Stomach (tissue), 9 donors: ENCODE results near the gene LRRC63. TPM values are rescaled to one million over a fixed set of nuclear protein-coding genes. Genes with fewer than 3 reads are reported as not detected.

Experiments
- DNase-seq, 2 donors: peaks; one replicate each; pipeline versions ENCODE4 v3.0.0 to v3.0.0-alpha.2; 2013 to 2019
- H3K27ac ChIP-seq, 5 donors: fragments of 200-600 bp in 4 of 5; sonication (generic) in 4 of 5; one replicate each; pipeline ENCODE4 v1.5.1; 2013 to 2019; ENCODE audit warnings: mild to moderate bottlenecking in 1 of 5, moderate library complexity in 1 of 5
- H3K27me3 ChIP-seq, 3 donors: fragments of 200-600 bp; sonication (generic); one replicate each; pipeline ENCODE4 v1.5.1; 2017 to 2019; ENCODE audit warnings: mixed run types in 1 of 3
- H3K36me3 ChIP-seq, 4 donors: fragments of 200-600 bp; sonication (generic); 1 replicate in 3 of 4; 2 replicates in 1 of 4; pipeline ENCODE4 v1.5.1; 2016 to 2019
- H3K4me1 ChIP-seq, 4 donors: fragments of 200-600 bp; sonication (generic); one replicate each; pipeline ENCODE4 v1.5.1; 2016 to 2019
- H3K4me3 ChIP-seq, 4 donors: fragments of 200-600 bp; sonication (generic) in 3 of 4; one replicate each; pipeline ENCODE4 v1.5.1; 2016 to 2019; ENCODE audit warnings: mild to moderate bottlenecking in 1 of 4
- H3K9me3 ChIP-seq, 4 donors: fragments of 200-600 bp; sonication (generic); one replicate each; pipeline ENCODE4 v1.5.1; 2016 to 2019
- CTCF ChIP-seq, 7 experiments: fragments of 450-650 bp in 4 of 7; fragments of 200-600 bp in 3 of 7; sonication (generic) in 3 of 7; IDR thresholded peaks; one replicate each; pipeline ENCODE4 v1.5.1; 2016 to 2019; ENCODE audit warnings: antibody characterized with exemption in 7 of 7, control low read depth in 2 of 7, mild to moderate bottlenecking in 1 of 7
- EP300 ChIP-seq: sonication (generic); formaldehyde crosslinking; IDR thresholded peaks from one replicate; pipeline ENCODE4 v1.6.1; 2017; ENCODE audit warnings: antibody characterized with exemption
- POLR2A ChIP-seq, 4 donors: fragments of 450-650 bp; IDR thresholded peaks; one replicate each; pipeline ENCODE4 v1.6.1; 2016; ENCODE audit warnings: antibody characterized with exemption in 4 of 4, control low read depth in 2 of 4, mild to moderate bottlenecking in 1 of 4, moderate library complexity in 1 of 4
- POLR2AphosphoS5 ChIP-seq, 3 donors: sonication (generic); formaldehyde crosslinking; IDR thresholded peaks; one replicate each; pipeline ENCODE4 v1.6.1; 2016; ENCODE audit warnings: antibody characterized with exemption in 3 of 3
- WGBS, 5 donors: extraction: QIAGEN DNeasy Blood & Tissue Kit in 3 of 5; methylation state at CpG; one replicate each; pipeline versions ENCODE4 v1.1.5 to v1.1.7; 2013 to 2018; 5-methylcytosine and 5-hydroxymethylcytosine counted together
- intact Hi-C: fragments of 100-400 bp; cut with DNase I; formaldehyde crosslinking; loops from one replicate; pipeline ENCODE4 v1.15.1; 2023; ENCODE audit warnings: low total_unique reads
- polyA plus RNA-seq, 3 donors: library from polyadenylated mRNA; stranded (reverse); fragments of 200-250 nt; gene quantifications; one replicate each; pipeline ENCODE4 v1.2.3, GENCODE V29; 2013
- total RNA-seq, 5 donors: library from RNA; depleted of rRNA; stranded (reverse); fragments of >200 nt; gene quantifications; one replicate each; pipeline versions ENCODE4 v1.1.0 to v1.2.3, GENCODE V29; 2014 to 2016
- donor health status: healthy with polysubstance abuse.
- donor health status: Bipolar disorder and iron deficiency.
- donor health status: healthy.

Gene LRRC63
- total and polyA plus RNA-seq, 8 donors = 0.73 TPM; not detected in 7

- Histone ChIP-seq H3K4me1 (no peaks in the 10 kb centered on the region), H3K27me3 (no peaks in the 10 kb centered on the region), H3K36me3 (no peaks in the 10 kb centered on the region), H3K27ac (no peak overlapping the region), H3K9me3 (no peaks in the 10 kb centered on the region), H3K4me3 (no peak overlapping the region)
- TF ChIP-seq EP300 (no peak), POLR2A (IDR thresholded peaks at IDR 0.05) (no peak), POLR2AphosphoS5 (IDR thresholded peaks at IDR 0.05) (no peak), CTCF (IDR thresholded peaks at IDR 0.05) (no peak)
- DNase-seq = no peak
- 38 to 69% (median 42%) methylated on average over 1 of the region's 1 CpG for WGBS, 5 donors
- intact Hi-C loops = no loop called here
Observed at GRCh38 chr13:46192412-46192811, 19.3 kb upstream of the LRRC63 start.

- Histone ChIP-seq H3K27ac (no peak overlapping the region), H3K36me3 (no peaks in the 10 kb centered on the region), H3K27me3 (no peaks in the 10 kb centered on the region), H3K4me1 (no peaks in the 10 kb centered on the region), H3K4me3 (no peak overlapping the region), H3K9me3 (no peaks in the 10 kb centered on the region)
- 76 to 94% (median 90%) methylated on average over 1 of the region's 1 CpG for WGBS, 5 donors
- intact Hi-C loops = no loop called here
- no peak for DNase-seq
- no peak for TF ChIP-seq EP300
- no peak for TF ChIP-seq POLR2A (IDR thresholded peaks at IDR 0.05)
- no peak for TF ChIP-seq POLR2AphosphoS5 (IDR thresholded peaks at IDR 0.05)
- TF ChIP-seq CTCF (IDR thresholded peaks at IDR 0.05) = no peak
Observed at GRCh38 chr13:46195016-46195415, 16.7 kb upstream of the LRRC63 start.

- no peaks in the 10 kb centered on the region for H3K9me3 ChIP-seq
- no peaks in the 10 kb centered on the region for H3K4me1 ChIP-seq
- no peak for TF ChIP-seq POLR2AphosphoS5 (IDR thresholded peaks at IDR 0.05)
- no peak for TF ChIP-seq CTCF (IDR thresholded peaks at IDR 0.05)
- no peak for TF ChIP-seq POLR2A (IDR thresholded peaks at IDR 0.05)
- no peak for TF ChIP-seq EP300
- no peaks in the 10 kb centered on the region for H3K36me3 ChIP-seq
- H3K27ac ChIP-seq = no peak overlapping the region
- WGBS, 5 donors = 67 to 82% (median 75%) methylated on average over 4 of the region's 4 CpGs
- H3K27me3 ChIP-seq = no peaks in the 10 kb centered on the region
- H3K4me3 ChIP-seq = no peak overlapping the region
- no peak for DNase-seq
- intact Hi-C loops = no loop called here
Observed at GRCh38 chr13:46197299-46198048, 14.3 kb upstream of the LRRC63 start.

- TF ChIP-seq CTCF (IDR thresholded peaks at IDR 0.05) (no peak), POLR2A (IDR thresholded peaks at IDR 0.05) (no peak), POLR2AphosphoS5 (IDR thresholded peaks at IDR 0.05) (no peak), EP300 (no peak)
Observed at GRCh38 chr13:46198696-46199193, 13.0 kb upstream of the LRRC63 start.

More at GRCh38 chr13:46198696-46199193, 13.0 kb upstream of the LRRC63 start:
- H3K4me3 ChIP-seq = no peak overlapping the region
- H3K4me1 ChIP-seq = no peaks in the 10 kb centered on the region
- no peaks in the 10 kb centered on the region for H3K9me3 ChIP-seq
- no peaks in the 10 kb centered on the region for H3K36me3 ChIP-seq
- intact Hi-C loops = no loop called here
- no peak for DNase-seq
- no peaks in the 10 kb centered on the region for H3K27me3 ChIP-seq
- 83 to 97% (median 95%) methylated on average over 3 of the region's 3 CpGs for WGBS, 5 donors
- no peak overlapping the region for H3K27ac ChIP-seq
